Left lung (tissue), 10 donors: Measurements from ENCODE around the gene EPHB2. TPM values are rescaled to one million over a fixed set of nuclear protein-coding genes. Genes with fewer than 3 reads are reported as not detected.

Source experiments
- ATAC-seq: fragments of 200-7000 bp; cut with Tn5 transposase; one replicate; pipeline ENCODE4 v1.9.1; 2020; ENCODE audit warnings: moderate library complexity
- DNase-seq, 4 donors: peaks; one replicate each; pipeline ENCODE4 v3.0.0-alpha.2; 2013 to 2020
- H3K27ac ChIP-seq, 2 donors: fragments of 200-600 bp; sonication (generic) in 1 of 2; one replicate each; pipeline versions ENCODE4 v1.5.0 to v1.8.0; 2020 to 2021
- H3K27me3 ChIP-seq, 2 donors: fragments of 200-600 bp; sonication (generic) in 1 of 2; one replicate each; pipeline versions ENCODE4 v1.5.0 to v1.8.0; 2020 to 2021
- H3K36me3 ChIP-seq, 2 donors: fragments of 200-600 bp; sonication (generic) in 1 of 2; one replicate each; pipeline versions ENCODE4 v1.5.0 to v1.8.0; 2020 to 2021
- H3K4me1 ChIP-seq, 2 donors: fragments of 200-600 bp; one replicate each; pipeline ENCODE4 v1.8.0; 2021
- H3K4me3 ChIP-seq, 2 donors: fragments of 200-600 bp; sonication (generic) in 1 of 2; one replicate each; pipeline versions ENCODE4 v1.5.0 to v1.8.0; 2020 to 2021; ENCODE audit warnings: mild to moderate bottlenecking in 1 of 2
- H3K9me3 ChIP-seq, 2 donors: fragments of 200-600 bp; sonication (generic) in 1 of 2; one replicate each; pipeline versions ENCODE4 v1.5.0 to v1.8.0; 2020 to 2021
- CTCF ChIP-seq, 2 donors: fragments of 200-600 bp; sonication (generic) in 1 of 2; IDR thresholded peaks; one replicate each; pipeline versions ENCODE4 v1.5.0 to v1.8.0; 2021; ENCODE audit warnings: antibody characterized with exemption in 2 of 2
- intact Hi-C, 2 donors: fragments of 100-400 bp; cut with DNase I; formaldehyde crosslinking; loops; one replicate each; pipeline versions ENCODE4 v1.11.2 to v1.14.2; 2022
- polyA plus RNA-seq, 6 donors: library from polyadenylated mRNA; unstranded; fragments of 120-200 nt; gene quantifications; one replicate each; pipeline ENCODE4 v1.2.1, GENCODE V29; 2013; ENCODE audit not compliant: insufficient read length in 6 of 6
- total RNA-seq, 2 donors: library from RNA; stranded (reverse); fragmentation: NEBNext Ultra II Directional; extraction: Animal tissue kit (Norgen Biotek cat#: 25700); gene quantifications; one replicate each; pipeline ENCODE4 v1.2.1, GENCODE V29; 2021
- donor health status: DM: no; HTN: yes; CAD: no.
- donor health status: DM: no; HTN: no; CAD: no.

EPHB2 gene
- total and polyA plus RNA-seq, 8 donors: 11.3 to 21.0 (median 17.2) TPM

GRCh38 chr1:22853651-22854185, 143.1 kb downstream of the EPHB2 start:
- no peaks in the 10 kb centered on the region for H3K9me3 ChIP-seq
- H3K27me3 ChIP-seq: peaks cover 0 to 12% of the 10 kb centered on the region in 2 donors
- H3K36me3 ChIP-seq: no peaks in the 10 kb centered on the region
- no peak for DNase-seq
- ATAC-seq: no peak
- no peak overlapping the region for H3K27ac ChIP-seq
- no peaks in the 10 kb centered on the region for H3K4me1 ChIP-seq
- TF ChIP-seq CTCF (IDR thresholded peaks at IDR 0.05): no peak
- intact Hi-C loops: no loop called here
- H3K4me3 ChIP-seq: no peak overlapping the region

- H3K36me3 ChIP-seq: no peaks in the 10 kb centered on the region
- H3K9me3 ChIP-seq: no peaks in the 10 kb centered on the region
- H3K27me3 ChIP-seq: peaks cover 0 to 12% of the 10 kb centered on the region in 2 donors
- no peak overlapping the region for H3K27ac ChIP-seq
- ATAC-seq: no peak
- no peaks in the 10 kb centered on the region for H3K4me1 ChIP-seq
- no peak for TF ChIP-seq CTCF (IDR thresholded peaks at IDR 0.05)
- intact Hi-C loops: no loop called here
- DNase-seq: no peak
- H3K4me3 ChIP-seq: no peak overlapping the region
Observed at GRCh38 chr1:22854688-22855565, 144.3 kb downstream of the EPHB2 start.

GRCh38 chr1:22855668-22856606, 145.3 kb downstream of the EPHB2 start:
- H3K4me1 ChIP-seq: no peaks in the 10 kb centered on the region
- intact Hi-C loops: no loop called here
- no peak for ATAC-seq
- TF ChIP-seq CTCF (IDR thresholded peaks at IDR 0.05): no peak
- H3K36me3 ChIP-seq: no peaks in the 10 kb centered on the region
- no peak for DNase-seq
- no peak overlapping the region for H3K4me3 ChIP-seq
- H3K27me3 ChIP-seq: peaks cover 0 to 12% of the 10 kb centered on the region in 2 donors
- no peak overlapping the region for H3K27ac ChIP-seq
- H3K9me3 ChIP-seq: no peaks in the 10 kb centered on the region

- peaks cover 0 to 12% of the 10 kb centered on the region in 2 donors for H3K27me3 ChIP-seq
- H3K27ac ChIP-seq: no peak overlapping the region
- ATAC-seq (no peak), DNase-seq (no peak)
- no peaks in the 10 kb centered on the region for H3K36me3 ChIP-seq
- H3K9me3 ChIP-seq: no peaks in the 10 kb centered on the region
- intact Hi-C loops: no loop called here
- H3K4me3 ChIP-seq: no peak overlapping the region
- no peak for TF ChIP-seq CTCF (IDR thresholded peaks at IDR 0.05)
- H3K4me1 ChIP-seq: no peaks in the 10 kb centered on the region
Observed at GRCh38 chr1:22857661-22858060, 147.0 kb downstream of the EPHB2 start.
